Measurements from ENCODE around the gene NKPD1. TPM values are rescaled to one million over a fixed set of nuclear protein-coding genes. Genes with fewer than 3 reads are reported as not detected.

The NKPD1 gene
- total and polyA plus RNA-seq, 4 donors: not detected

DNA sequence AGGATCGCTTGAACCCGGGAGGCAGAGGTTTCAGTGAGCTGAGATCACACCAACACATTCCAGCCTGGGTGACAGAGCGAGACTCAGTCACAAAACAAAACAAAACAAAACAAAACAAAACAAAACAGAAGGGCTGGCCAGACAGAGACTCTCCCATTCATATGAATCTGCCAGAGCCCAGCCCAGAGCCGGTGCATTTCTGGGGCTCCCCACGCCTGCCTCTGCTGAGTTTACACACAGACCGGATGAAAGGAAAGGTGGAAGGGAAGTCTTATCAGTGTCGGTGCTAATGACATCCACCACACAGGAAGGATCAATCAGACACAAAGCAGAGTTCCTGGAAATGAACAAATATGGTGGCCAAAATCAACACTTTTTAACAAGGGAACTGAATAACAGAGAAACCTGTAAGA is 10.4 kb upstream of the NKPD1 start:
- Histone ChIP-seq H3K9ac (ENCODE audit: low read depth in 1 of 2, low read length in 2 of 2) (no peak overlapping the region), H3K27ac (ENCODE audit: low read depth in 1 of 2, low read length in 2 of 2) (no peak overlapping the region), H3K9me3 (ENCODE audit: control insufficient read depth in 4 of 4, low read length in 3 of 4) (no peaks in the 10 kb centered on the region), H3K4me1 (ENCODE audit: control insufficient read depth in 4 of 4, insufficient read depth in 4 of 4, low read length in 3 of 4) (peaks cover 0 to 4% (median 0%) of the 10 kb centered on the region in 4 donors), H3K36me3 (ENCODE audit: control insufficient read depth in 4 of 4, insufficient read depth in 3 of 4, low read depth in 1 of 4, low read length in 3 of 4) (no peaks in the 10 kb centered on the region), H3K27me3 (ENCODE audit: control insufficient read depth in 4 of 4, insufficient read depth in 4 of 4, low read length in 3 of 4) (no peaks in the 10 kb centered on the region), H3K4me3 (ENCODE audit: low read depth in 1 of 3, low read length in 3 of 3) (no peak overlapping the region)
- WGBS: 57% methylated on average over 7 of the region's 7 CpGs
- TF ChIP-seq, protein P1, sequence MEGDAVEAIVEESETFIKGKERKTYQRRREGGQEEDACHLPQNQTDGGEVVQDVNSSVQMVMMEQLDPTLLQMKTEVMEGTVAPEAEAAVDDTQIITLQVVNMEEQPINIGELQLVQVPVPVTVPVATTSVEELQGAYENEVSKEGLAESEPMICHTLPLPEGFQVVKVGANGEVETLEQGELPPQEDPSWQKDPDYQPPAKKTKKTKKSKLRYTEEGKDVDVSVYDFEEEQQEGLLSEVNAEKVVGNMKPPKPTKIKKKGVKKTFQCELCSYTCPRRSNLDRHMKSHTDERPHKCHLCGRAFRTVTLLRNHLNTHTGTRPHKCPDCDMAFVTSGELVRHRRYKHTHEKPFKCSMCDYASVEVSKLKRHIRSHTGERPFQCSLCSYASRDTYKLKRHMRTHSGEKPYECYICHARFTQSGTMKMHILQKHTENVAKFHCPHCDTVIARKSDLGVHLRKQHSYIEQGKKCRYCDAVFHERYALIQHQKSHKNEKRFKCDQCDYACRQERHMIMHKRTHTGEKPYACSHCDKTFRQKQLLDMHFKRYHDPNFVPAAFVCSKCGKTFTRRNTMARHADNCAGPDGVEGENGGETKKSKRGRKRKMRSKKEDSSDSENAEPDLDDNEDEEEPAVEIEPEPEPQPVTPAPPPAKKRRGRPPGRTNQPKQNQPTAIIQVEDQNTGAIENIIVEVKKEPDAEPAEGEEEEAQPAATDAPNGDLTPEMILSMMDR (IDR thresholded peaks at IDR 0.05; ENCODE audit: low read depth, low read length, missing input control): no peak
- TF ChIP-seq RXRA (IDR thresholded peaks at IDR 0.05) (no peak), YY1 (IDR thresholded peaks at IDR 0.05) (no peak), FOXA2 (IDR thresholded peaks at IDR 0.05) (no peak), JUND (IDR thresholded peaks at IDR 0.05) (no peak), FOXA1 (IDR thresholded peaks at IDR 0.05) (no peak), SP1 (IDR thresholded peaks at IDR 0.05) (no peak), REST (IDR thresholded peaks at IDR 0.05) (no peak), GABPA (IDR thresholded peaks at IDR 0.05 in 1 of 2, conservative IDR thresholded peaks at IDR 0.05 in 1 of 2) (no peak), RAD21 (IDR thresholded peaks at IDR 0.05) (no peak), HNF4G (IDR thresholded peaks at IDR 0.05) (no peak), EGR1 (IDR thresholded peaks at IDR 0.05; ENCODE audit: low read depth in 2 of 2) (no peak), HNF4A (conservative IDR thresholded peaks at IDR 0.05) (no peak), TAF1 (conservative IDR thresholded peaks at IDR 0.05) (no peak)
- TF ChIP-seq, protein P2, sequence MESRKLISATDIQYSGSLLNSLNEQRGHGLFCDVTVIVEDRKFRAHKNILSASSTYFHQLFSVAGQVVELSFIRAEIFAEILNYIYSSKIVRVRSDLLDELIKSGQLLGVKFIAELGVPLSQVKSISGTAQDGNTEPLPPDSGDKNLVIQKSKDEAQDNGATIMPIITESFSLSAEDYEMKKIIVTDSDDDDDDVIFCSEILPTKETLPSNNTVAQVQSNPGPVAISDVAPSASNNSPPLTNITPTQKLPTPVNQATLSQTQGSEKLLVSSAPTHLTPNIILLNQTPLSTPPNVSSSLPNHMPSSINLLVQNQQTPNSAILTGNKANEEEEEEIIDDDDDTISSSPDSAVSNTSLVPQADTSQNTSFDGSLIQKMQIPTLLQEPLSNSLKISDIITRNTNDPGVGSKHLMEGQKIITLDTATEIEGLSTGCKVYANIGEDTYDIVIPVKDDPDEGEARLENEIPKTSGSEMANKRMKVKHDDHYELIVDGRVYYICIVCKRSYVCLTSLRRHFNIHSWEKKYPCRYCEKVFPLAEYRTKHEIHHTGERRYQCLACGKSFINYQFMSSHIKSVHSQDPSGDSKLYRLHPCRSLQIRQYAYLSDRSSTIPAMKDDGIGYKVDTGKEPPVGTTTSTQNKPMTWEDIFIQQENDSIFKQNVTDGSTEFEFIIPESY (IDR thresholded peaks at IDR 0.05): no peak
- TF ChIP-seq, protein P3, sequence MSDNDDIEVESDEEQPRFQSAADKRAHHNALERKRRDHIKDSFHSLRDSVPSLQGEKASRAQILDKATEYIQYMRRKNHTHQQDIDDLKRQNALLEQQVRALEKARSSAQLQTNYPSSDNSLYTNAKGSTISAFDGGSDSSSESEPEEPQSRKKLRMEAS (IDR thresholded peaks at IDR 0.05): no peak
- TF ChIP-seq, protein P4, sequence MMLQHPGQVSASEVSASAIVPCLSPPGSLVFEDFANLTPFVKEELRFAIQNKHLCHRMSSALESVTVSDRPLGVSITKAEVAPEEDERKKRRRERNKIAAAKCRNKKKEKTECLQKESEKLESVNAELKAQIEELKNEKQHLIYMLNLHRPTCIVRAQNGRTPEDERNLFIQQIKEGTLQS (IDR thresholded peaks at IDR 0.05): no peak
- no peak for DNase-seq (ENCODE audit: low spot score)
